Parathyroid adenoma (tissue), 2 donors: ENCODE results near the gene MRTFB.

Experiments used
- H2AFZ ChIP-seq: fragments of 300-600 bp; sonication (generic); one replicate; pipeline ENCODE4 v1.7.0; 2017; ENCODE audit warnings: antibody characterized with exemption, mild to moderate bottlenecking
- H3K27ac ChIP-seq: fragments of 300-600 bp; sonication (generic); one replicate; pipeline ENCODE4 v1.7.0; 2017
- H3K27me3 ChIP-seq: fragments of 300-600 bp; sonication (generic); one replicate; pipeline ENCODE4 v1.7.0; 2017; ENCODE audit warnings: low read length; ENCODE audit not compliant: control insufficient read depth, insufficient read depth
- H3K36me3 ChIP-seq: fragments of 300-600 bp; sonication (generic); one replicate; pipeline ENCODE4 v1.7.0; 2017; ENCODE audit warnings: low read length; ENCODE audit not compliant: control insufficient read depth, insufficient read depth
- H3K4me1 ChIP-seq: fragments of 300-600 bp; sonication (generic); one replicate; pipeline ENCODE4 v1.7.0; 2017; ENCODE audit warnings: control low read depth
- H3K4me2 ChIP-seq: fragments of 300-600 bp; sonication (generic); one replicate; pipeline ENCODE4 v1.7.0; 2017; ENCODE audit warnings: low read length
- H3K4me3 ChIP-seq: fragments of 300-600 bp; sonication (generic); one replicate; pipeline ENCODE4 v1.7.0; 2017; ENCODE audit warnings: low read depth, low read length
- H3K79me2 ChIP-seq: fragments of 300-600 bp; sonication (generic); one replicate; pipeline ENCODE4 v1.7.0; 2017; ENCODE audit warnings: control low read depth
- H3K9ac ChIP-seq: fragments of 300-600 bp; sonication (generic); one replicate; pipeline ENCODE4 v1.7.0; 2017; ENCODE audit warnings: mild to moderate bottlenecking
- H3K9me3 ChIP-seq: fragments of 300-600 bp; sonication (generic); one replicate; pipeline ENCODE4 v1.7.0; 2017; ENCODE audit warnings: low read length; ENCODE audit not compliant: control insufficient read depth
- TF ChIP-seq, protein P1 (sequence below): fragments of 300-600 bp; sonication (generic); IDR thresholded peaks from one replicate; pipeline ENCODE4 v1.7.0; 2017; ENCODE audit warnings: antibody characterized with exemption, mild to moderate bottlenecking
- donor health status: primary hyperparathyroidism.

The MRTFB gene

DNA sequence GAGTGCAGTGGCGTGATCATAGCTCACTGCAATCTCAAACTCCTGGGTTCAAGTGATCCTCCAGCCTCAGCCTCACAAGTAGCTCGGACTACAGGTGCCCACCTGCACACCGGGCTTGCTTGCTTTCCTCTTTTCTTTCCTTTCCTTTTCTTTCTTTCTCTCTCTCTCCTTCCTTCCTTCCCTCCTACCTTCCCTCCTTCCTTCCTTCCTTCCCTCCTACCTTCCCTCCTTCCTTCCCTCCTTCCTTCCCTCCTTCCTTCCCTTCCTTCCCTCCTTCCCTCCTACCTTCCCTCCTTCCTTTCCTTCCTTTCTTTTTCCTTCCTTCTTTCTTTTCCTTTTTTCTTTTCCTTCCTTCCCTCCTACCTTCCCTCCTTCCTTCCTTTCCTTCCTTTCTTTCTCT lies 225.5 kb downstream of the MRTFB start:
- no peaks in the 10 kb centered on the region for H3K27me3 ChIP-seq
- no peaks in the 10 kb centered on the region for H3K4me1 ChIP-seq
- H3K27ac ChIP-seq = no peak overlapping the region
- TF ChIP-seq, protein P1, sequence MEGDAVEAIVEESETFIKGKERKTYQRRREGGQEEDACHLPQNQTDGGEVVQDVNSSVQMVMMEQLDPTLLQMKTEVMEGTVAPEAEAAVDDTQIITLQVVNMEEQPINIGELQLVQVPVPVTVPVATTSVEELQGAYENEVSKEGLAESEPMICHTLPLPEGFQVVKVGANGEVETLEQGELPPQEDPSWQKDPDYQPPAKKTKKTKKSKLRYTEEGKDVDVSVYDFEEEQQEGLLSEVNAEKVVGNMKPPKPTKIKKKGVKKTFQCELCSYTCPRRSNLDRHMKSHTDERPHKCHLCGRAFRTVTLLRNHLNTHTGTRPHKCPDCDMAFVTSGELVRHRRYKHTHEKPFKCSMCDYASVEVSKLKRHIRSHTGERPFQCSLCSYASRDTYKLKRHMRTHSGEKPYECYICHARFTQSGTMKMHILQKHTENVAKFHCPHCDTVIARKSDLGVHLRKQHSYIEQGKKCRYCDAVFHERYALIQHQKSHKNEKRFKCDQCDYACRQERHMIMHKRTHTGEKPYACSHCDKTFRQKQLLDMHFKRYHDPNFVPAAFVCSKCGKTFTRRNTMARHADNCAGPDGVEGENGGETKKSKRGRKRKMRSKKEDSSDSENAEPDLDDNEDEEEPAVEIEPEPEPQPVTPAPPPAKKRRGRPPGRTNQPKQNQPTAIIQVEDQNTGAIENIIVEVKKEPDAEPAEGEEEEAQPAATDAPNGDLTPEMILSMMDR = no peak
- H3K9ac ChIP-seq = no peak overlapping the region
- H3K79me2 ChIP-seq = no peaks in the 10 kb centered on the region
- no peak overlapping the region for H3K4me2 ChIP-seq
- H3K36me3 ChIP-seq = no peaks in the 10 kb centered on the region
- H2AFZ ChIP-seq = no peak overlapping the region
- H3K4me3 ChIP-seq = no peak overlapping the region
- H3K9me3 ChIP-seq = no peaks in the 10 kb centered on the region

- no peak overlapping the region for H3K4me2 ChIP-seq
- no peaks in the 10 kb centered on the region for H3K27me3 ChIP-seq
- no peak overlapping the region for H2AFZ ChIP-seq
Measured at GRCh38 chr16:14298374-14299122, 227.4 kb downstream of the MRTFB start.

DNA sequence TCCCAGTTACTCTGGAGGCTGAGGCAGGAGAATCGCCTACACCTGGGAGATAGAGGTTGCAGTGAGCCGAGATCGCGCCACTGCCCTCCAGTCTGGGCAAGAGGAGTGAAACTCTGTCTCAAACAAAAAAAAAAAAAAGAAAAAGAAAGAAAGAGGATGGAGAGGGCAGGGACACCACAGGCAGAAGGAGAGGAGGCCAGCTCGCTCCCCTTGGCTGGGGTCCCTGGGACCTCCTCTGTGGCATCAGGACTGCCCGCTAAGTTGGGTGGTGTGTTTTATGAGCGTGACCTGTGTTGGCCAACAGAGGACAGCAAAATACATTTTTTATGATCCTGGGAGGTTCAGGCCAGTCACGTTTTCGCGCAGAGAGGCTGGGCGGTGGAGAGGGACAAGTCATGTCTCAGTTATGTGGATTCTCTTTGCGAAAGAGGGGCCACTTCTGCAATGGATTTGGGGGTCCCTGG lies 229.6 kb downstream of the MRTFB start:
- TF ChIP-seq, protein P1 = peak; percentile 75
- Histone ChIP-seq H3K4me1 (no peaks in the 10 kb centered on the region), H2AFZ (peak overlapping the region; percentile 66), H3K27me3 (no peaks in the 10 kb centered on the region), H3K36me3 (no peaks in the 10 kb centered on the region), H3K4me2 (no peak overlapping the region), H3K9ac (no peak overlapping the region), H3K27ac (no peak overlapping the region), H3K4me3 (no peak overlapping the region), H3K79me2 (no peaks in the 10 kb centered on the region), H3K9me3 (no peaks in the 10 kb centered on the region)

More at GRCh38 chr16:14298374-14299122, 227.4 kb downstream of the MRTFB start:
- H3K9ac ChIP-seq = no peak overlapping the region
- H3K9me3 ChIP-seq = no peaks in the 10 kb centered on the region
- H3K4me3 ChIP-seq = no peak overlapping the region
- no peak overlapping the region for H3K27ac ChIP-seq
- TF ChIP-seq, protein P1 = no peak
- H3K79me2 ChIP-seq = no peaks in the 10 kb centered on the region
- no peaks in the 10 kb centered on the region for H3K4me1 ChIP-seq
- no peaks in the 10 kb centered on the region for H3K36me3 ChIP-seq

DNA sequence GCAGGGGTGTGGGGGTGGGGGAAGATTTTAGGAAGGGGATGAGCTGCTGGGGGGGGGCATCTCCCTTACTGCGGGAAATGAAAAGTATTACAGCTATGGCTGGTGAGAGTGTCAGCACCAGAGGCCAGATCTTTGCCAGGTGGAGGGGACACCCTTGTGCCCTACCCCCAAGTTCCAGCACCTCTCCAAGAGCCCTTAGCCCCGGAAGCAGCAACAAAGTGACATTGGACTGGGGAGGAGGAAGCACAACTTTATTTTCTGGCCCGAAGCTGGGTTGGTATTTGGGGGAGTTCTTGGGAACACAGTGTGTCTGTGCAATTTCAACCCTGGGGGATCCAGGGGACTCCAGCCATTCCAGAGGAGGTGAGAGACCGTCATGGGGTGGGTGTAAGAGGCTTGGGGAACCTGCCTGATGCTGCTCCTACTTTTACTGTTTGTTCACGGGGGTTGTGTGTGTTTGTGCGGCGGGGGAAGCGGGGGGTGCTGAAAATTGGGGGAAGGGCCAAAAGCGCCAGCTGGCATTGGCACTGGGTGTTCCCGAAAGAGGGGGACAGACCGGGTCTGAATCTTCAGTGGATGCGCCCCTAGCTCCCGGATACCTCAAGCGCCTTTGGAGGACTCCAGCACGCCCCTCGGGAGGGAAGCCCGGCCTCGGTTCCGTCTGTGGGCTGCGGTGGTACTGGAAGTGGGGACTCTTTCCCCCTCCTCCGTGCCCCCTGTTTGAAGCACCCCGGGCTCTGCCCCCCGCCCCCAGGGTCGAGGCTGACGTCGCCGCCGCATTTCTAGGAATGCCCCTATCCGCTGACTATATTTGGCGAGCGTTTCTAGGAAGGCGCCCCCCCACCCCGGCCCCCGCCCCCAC lies 230.3 kb downstream of the MRTFB start:
- H3K9ac ChIP-seq = no peak overlapping the region
- TF ChIP-seq, protein P1 = no peak
- H2AFZ ChIP-seq = peak overlapping the region; percentile 66
- H3K4me2 ChIP-seq = peak overlapping the region; percentile 62
- no peaks in the 10 kb centered on the region for H3K9me3 ChIP-seq
- H3K36me3 ChIP-seq = no peaks in the 10 kb centered on the region
- H3K79me2 ChIP-seq = no peaks in the 10 kb centered on the region
- no peak overlapping the region for H3K27ac ChIP-seq
- no peaks in the 10 kb centered on the region for H3K4me1 ChIP-seq
- H3K27me3 ChIP-seq = no peaks in the 10 kb centered on the region
- no peak overlapping the region for H3K4me3 ChIP-seq
